ENCODE measurements around the gene CCDC92.

CCDC92 gene

DNA sequence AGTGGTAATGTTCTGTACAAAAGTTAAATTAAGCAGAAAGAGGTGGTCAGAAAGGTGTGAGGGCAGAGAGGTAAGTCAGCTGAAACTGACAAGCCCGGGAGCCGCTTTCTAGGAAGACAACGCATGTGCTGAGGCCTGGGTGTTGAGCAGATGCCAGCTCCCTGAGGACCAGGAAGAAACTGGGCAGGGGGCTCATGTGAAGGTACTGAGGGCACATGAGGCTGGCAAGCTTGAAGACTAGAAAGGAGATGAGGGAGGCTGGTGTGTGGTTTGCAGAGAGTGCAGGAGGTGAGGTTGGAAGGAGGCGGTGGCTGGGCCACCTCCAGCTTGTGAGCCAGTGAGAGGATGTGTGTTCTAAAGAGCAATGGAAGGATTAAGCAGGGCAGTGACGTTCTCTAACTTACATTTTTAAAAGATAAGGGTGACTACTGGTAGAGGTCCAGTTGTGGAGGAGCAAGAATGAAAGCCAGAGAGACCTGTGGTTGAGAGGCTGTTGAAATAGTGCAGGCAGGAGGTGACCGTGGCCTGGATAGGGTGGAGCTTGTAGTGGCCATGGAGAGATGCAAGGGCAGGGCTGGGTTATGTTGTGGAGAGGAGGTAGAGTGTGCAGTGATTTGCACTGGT, 29.5 kb upstream of the CCDC92 start:
- no peak for DNase-seq (ENCODE audit: low spot score)

- DNase-seq (ENCODE audit: low spot score), result no peak
Observed at GRCh38 chr12:124001343-124001742, 28.7 kb upstream of the CCDC92 start.

DNA sequence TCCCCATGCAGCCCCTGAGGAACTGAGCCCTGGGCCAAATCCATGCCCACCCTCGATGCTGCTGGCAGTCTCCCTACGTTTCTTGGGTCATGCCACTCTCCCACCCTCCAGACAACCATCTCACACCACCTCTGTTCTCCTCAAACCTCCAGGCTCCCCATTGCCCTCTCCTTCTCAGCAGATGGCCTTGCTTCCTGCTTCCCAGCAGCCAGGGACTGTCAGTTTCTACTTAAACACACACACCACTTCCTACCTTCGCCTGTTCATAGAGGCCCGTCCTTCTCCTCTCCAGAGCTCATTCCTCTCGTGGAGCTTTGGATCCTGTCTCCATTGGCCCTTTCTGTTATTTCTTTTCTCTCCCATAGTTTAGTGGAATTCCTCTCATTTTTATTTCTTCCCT, 27.5 kb upstream of the CCDC92 start:
- DNase-seq (ENCODE audit: low spot score), result no peak

GRCh38 chr12:123998991-123999359, 26.3 kb upstream of the CCDC92 start:
- DNase-seq (ENCODE audit: low spot score), result no peak

DNA sequence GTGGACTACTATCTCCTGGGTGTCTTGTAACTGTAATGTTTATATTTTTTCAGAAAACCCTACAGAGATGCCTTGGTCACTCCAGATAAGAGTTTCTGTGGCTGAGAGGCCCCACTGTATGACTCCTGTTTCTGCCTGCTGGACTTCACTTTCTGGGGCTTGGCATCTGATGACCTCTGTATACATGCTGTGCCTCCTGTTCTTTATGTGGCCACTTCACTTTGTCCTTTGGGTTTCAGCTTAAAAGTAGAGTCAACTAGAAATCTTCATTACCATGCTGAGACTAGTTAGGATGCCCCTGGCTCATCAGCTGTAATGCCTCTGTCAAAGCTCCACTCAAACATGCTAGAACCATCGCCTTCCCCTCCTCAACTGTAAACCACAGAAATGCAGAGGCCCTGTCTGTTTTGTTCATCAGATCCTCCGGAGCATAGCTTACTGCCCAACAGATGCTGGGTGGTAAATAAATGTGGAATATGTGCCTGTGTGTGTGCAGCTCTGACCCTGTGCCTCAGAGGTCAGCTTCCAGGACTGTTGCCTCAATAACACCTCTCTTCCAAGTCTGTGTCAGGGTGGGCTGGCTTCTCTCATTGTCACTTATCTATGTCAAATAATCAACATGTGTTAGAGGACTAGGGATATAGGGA, 25.8 kb upstream of the CCDC92 start:
- DNase-seq (ENCODE audit: low spot score), result no peak

DNA sequence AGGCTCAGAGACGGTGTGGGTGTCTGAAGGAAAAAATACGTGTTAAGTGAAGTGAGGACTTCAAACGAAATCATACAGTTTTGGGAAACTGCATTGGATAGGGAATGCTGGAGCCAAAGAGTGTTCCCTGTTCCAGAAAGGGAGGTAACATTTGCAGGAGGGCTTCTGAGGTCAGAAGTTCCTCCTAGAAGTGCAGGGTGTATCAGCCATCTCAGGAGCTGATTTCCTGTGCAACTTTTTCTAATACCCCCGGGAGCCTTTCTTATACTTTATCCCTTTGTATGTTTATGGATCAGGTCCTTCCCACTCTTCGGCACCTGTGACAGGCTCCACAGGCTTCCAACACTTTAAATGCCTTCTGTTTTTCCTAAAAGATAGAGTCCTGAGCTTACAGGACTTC, 25.3 kb upstream of the CCDC92 start:
- DNase-seq (ENCODE audit: low spot score), result no peak

DNA sequence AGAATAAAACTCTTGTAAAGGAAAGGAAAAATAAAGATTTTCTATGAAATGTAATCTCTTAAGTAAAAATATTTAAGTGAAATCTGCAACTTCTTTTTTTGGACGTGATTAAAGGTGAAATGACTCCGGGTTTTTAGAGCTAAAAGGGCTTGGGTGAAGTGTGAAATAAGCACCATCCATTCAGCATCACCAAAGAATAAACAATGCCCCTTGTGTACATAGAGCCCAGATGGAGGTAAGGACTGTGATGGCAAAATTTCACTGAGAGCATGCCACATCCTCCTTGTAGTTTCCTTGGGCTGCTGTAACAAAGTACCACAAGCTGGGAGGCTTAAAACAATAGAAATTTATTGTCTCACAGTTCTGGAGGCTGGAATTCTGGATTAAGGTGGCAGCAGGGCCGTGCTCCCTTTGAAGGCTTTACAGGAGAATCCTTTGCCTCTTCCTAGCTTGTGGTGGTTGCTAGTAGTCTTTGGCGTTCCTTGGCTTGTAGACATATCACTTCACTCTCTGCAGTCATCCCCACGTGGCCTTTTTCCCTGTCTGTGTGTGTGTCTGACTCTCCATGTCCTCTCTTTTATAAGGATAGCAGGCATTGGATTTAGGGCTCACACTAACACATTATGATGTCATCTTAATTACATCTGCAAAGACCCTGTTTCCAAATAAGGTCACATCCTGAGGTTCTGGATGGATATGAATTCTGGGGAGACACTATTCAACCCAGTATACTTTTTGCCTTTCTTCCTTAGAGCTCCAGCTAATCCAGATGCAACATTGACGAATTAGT, 24.6 kb upstream of the CCDC92 start:
- DNase-seq (ENCODE audit: low spot score), result no peak

- no peak for DNase-seq (ENCODE audit: low spot score)
Observed at GRCh38 chr12:123996581-123996980, 23.9 kb upstream of the CCDC92 start.

- DNase-seq (ENCODE audit: low spot score), result no peak
Observed at GRCh38 chr12:123995023-123995748, 22.6 kb upstream of the CCDC92 start.

DNA sequence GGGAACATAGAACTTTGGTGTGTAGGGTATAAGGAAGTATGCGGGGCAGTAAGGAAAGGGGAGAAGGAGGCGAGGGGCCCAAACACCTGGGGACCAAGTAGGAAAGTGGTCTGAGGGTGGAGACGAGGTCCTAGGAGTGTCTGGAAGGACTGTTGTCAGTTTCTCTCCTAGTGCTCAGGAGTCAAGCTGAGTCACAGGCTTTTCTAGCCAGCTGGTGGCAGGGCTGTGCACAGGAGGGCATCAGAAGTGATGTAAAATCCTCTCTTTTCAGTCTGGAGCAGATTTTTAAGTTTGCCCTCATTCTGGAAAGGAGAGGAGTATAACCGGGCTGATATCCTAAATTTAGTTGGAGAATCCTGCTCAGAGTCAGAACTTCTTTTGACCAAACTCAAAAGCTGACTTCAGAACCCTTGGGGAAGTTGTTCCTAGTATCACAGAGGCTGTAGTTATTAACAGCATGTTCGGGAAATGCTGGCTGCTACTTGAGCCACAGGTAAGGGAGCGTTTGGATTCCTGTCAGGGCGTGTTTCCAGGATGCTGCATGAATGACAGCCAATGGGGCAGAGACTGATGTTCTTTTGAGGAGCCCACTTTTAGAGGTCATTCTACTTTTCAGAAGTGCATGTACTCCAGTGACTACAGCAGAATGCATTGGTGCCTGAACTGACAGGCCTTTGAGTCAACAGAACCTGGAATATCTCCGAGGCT, 19.6 kb upstream of the CCDC92 start:
- DNase-seq (ENCODE audit: low spot score), result no peak

GRCh38 chr12:123991372-123991951, 18.8 kb upstream of the CCDC92 start:
- no peak for DNase-seq (ENCODE audit: low spot score)

DNA sequence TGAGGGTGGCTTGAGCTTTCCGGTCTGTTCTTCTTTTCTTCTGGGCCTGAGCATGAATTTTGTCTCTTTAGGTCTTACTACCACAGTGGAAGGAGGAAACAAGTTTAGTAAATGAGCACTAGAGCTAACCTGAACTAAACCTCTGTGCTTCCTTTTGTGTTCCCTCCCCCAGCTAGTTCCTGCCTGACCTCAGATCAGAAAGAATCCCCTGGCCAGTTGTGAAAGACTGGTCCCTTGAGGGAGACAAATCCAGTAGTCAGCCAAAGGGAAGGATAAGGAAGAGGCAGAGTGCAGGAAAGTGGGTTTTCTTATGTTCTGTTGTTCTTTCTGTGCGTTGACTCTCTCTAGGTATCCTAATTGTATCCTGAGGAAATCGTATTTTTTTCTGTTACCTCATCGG, 17.9 kb upstream of the CCDC92 start:
- DNase-seq (ENCODE audit: low spot score), result no peak

GRCh38 chr12:123989753-123990152, 17.1 kb upstream of the CCDC92 start:
- DNase-seq (ENCODE audit: low spot score), result no peak

- DNase-seq (ENCODE audit: low spot score), result no peak
Observed at GRCh38 chr12:123989168-123989567, 16.5 kb upstream of the CCDC92 start.

DNA sequence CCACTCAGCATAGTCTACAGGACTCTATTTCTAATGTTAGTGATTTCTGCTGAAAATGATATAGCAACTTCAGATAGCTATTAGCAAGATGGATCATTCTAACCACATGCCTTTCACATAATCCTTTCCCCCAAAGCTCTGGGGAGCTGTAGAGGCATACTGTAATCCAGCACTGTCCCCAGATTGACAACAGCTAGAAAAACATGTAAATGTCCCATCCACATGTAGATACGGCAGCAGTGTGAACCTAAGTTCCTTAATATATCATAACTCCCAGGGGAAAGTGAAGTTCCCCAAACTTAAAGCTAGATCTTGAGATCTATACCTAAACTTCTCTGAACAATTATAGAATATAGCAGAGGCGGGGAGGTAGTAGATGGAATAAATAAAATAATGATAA, 14.4 kb upstream of the CCDC92 start:
- DNase-seq (ENCODE audit: low spot score), result no peak

DNA sequence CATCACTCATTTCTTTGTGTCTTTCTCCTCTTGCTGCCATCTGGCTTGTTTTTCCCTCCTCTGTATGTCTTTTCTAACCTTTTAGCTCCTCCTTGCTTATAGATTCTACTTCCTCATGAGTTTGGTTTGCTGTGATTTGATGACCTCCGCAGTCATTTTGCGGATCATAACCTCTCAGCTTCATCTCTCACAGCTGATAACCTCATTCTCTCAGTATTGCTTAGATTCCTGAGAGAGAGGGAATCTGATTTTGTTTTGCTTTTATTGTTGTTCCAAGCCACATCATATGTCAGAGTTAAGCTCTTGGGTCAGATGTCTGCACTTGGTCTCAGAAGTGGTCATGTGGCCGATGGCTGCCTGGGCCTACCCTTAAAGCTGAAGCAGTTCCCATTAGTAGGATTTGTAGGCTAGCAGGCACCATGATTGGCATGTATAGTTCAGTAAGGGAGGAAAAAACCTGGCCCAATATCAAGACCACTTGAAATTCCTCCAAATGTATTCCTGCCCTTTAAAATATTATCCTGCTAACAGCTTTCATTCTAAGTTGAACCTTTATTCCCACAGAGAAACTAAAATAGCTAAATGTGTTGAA, 13.8 kb upstream of the CCDC92 start:
- DNase-seq (ENCODE audit: low spot score), result no peak

- DNase-seq (ENCODE audit: low spot score), result no peak
Observed at GRCh38 chr12:123984903-123985302, 12.3 kb upstream of the CCDC92 start.

DNA sequence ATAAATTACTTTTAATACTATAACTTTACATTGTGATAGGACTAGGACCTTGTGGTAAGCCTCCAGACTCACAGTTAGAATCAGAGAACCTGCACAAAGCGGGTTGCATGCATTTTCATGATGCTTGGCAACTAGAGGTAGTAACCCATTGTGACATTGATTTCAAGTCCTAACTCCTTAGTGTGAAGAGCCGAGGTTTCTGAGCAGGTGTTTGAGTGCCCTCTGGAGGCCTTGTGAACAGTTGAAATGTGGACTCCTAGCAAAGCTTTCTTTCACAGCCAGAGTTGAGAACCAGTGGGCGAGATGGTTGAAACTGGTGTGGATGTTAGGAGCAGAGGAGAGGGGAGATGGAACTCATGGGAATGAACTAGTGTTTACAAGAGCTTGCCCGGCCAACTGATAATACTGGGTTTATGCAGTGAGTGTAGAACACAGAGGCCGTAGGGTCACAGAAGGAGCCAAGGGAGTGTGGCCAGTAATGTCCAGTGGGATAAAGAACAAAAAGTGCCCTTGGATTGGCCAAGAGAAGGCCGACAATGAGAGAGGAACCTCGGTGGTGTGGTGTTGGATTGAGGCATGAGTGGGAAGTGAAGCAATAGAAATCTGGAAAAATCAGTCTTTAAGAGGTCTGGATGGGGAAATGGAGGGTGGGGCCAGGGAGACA, 11.3 kb upstream of the CCDC92 start:
- DNase-seq (ENCODE audit: low spot score), result no peak

- no peak for DNase-seq (ENCODE audit: low spot score)
Observed at GRCh38 chr12:123982269-123982668, 9.6 kb upstream of the CCDC92 start.

- DNase-seq (ENCODE audit: low spot score), result no peak
Observed at GRCh38 chr12:123979566-123979965, 6.9 kb upstream of the CCDC92 start.

Measured in HuH-7.5 (cell line).